ENCODE results near the gene PLS3. TPM values are rescaled to one million over a fixed set of nuclear protein-coding genes. Genes with fewer than 3 reads are reported as not detected.

Gene PLS3
- total and polyA plus RNA-seq, 9 of the 15 experiments (the other 6 are each of a cell fraction or from before 2014, with no cell fraction given), result 0.03 to 0.42 (median 0.03) TPM; not detected in 4

DNA sequence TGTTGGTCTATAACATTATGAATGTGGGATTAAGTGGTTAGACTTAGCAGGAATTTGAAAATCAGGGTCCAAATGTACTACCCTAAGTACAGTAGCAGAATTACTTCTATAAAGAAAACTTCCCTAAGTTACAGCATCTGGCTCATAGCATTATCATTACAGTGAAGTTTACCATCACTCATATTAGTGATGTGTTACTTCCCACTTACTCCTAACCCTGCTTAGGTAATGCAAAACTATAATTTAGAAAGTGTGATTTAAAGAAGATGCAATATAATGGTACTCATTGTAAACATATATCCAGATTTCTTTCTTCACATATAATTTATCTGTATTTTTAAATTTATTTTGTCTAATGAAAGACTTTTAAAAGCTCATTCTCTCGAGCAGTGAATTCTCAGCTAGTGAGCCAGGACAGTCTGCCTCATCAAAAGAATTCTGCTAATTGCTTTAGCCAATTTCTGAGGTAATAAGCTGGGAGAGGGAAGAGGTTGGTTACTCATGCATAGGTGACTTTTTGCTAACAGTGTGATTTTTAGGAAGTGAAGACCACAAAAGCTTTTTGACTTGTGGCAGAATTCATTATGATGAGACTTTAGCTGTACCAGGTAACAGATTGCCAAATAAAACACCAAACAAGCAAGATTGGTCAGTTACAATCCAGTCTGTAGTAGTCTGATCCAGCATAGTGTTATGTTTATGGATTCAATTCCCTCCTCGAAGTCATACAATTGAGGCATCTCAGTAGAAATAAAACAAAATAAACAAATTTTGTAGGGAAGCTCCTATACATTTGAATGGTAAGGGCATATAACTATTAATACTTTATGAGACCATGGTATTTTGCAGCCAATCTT lies 21.0 kb downstream of the PLS3 start (continued):
- TF ChIP-seq, protein P1, sequence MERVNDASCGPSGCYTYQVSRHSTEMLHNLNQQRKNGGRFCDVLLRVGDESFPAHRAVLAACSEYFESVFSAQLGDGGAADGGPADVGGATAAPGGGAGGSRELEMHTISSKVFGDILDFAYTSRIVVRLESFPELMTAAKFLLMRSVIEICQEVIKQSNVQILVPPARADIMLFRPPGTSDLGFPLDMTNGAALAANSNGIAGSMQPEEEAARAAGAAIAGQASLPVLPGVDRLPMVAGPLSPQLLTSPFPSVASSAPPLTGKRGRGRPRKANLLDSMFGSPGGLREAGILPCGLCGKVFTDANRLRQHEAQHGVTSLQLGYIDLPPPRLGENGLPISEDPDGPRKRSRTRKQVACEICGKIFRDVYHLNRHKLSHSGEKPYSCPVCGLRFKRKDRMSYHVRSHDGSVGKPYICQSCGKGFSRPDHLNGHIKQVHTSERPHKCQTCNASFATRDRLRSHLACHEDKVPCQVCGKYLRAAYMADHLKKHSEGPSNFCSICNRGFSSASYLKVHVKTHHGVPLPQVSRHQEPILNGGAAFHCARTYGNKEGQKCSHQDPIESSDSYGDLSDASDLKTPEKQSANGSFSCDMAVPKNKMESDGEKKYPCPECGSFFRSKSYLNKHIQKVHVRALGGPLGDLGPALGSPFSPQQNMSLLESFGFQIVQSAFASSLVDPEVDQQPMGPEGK (CRISPR knock-in tag; IDR thresholded peaks at IDR 0.05; ENCODE audit: borderline replicate concordance), result no peak
- TF ChIP-seq ZC3H4 (CRISPR knock-in tag; IDR thresholded peaks at IDR 0.05; ENCODE audit: borderline replicate concordance) (no peak), CREM (IDR thresholded peaks at IDR 0.05; ENCODE audit: low read depth) (no peak), TCF7L2 (IDR thresholded peaks at IDR 0.05; ENCODE audit: low read depth, low read length) (no peak)
- TF ChIP-seq, protein P2, sequence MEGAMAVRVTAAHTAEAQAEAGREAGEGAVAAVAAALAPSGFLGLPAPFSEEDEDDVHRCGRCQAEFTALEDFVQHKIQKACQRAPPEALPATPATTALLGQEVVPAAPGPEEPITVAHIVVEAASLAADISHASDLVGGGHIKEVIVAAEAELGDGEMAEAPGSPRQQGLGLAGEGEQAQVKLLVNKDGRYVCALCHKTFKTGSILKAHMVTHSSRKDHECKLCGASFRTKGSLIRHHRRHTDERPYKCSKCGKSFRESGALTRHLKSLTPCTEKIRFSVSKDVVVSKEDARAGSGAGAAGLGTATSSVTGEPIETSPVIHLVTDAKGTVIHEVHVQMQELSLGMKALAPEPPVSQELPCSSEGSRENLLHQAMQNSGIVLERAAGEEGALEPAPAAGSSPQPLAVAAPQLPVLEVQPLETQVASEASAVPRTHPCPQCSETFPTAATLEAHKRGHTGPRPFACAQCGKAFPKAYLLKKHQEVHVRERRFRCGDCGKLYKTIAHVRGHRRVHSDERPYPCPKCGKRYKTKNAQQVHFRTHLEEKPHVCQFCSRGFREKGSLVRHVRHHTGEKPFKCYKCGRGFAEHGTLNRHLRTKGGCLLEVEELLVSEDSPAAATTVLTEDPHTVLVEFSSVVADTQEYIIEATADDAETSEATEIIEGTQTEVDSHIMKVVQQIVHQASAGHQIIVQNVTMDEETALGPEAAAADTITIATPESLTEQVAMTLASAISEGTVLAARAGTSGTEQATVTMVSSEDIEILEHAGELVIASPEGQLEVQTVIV (CRISPR knock-in tag; IDR thresholded peaks at IDR 0.05; ENCODE audit: borderline replicate concordance), result no peak
